Body of pancreas (tissue), 4 donors: ENCODE measurements around the gene MED16. TPM values are rescaled to one million over a fixed set of nuclear protein-coding genes. Genes with fewer than 3 reads are reported as not detected.
"Not testable (repeated sequence)": the region's sequence is repeated elsewhere in the genome, so short reads cannot be mapped to it uniquely, and the experiment has no call there.

Experiments
- ATAC-seq: fragments of 150-250 bp; one replicate; pipeline ENCODE4 v1.9.1; 2016
- DNase-seq, 4 donors: peaks; one replicate each; pipeline ENCODE4 v3.0.0-alpha.2; 2019
- H3K27ac ChIP-seq, 4 donors: fragments of 200-600 bp; sonication (generic); 1 replicate in 3 of 4; 2 replicates in 1 of 4; pipeline versions ENCODE4 v1.5.1 to v1.6.1; 2016 to 2019; ENCODE audit warnings: mild to moderate bottlenecking in 1 of 4, mixed read lengths in 1 of 4, moderate library complexity in 1 of 4
- H3K27me3 ChIP-seq, 2 donors: fragments of 200-600 bp; sonication (generic); one replicate each; pipeline ENCODE4 v1.6.0; 2016; ENCODE audit warnings: mild to moderate bottlenecking in 1 of 2
- H3K36me3 ChIP-seq, 2 donors: fragments of 200-600 bp; sonication (generic); replicated peaks in 1 of 2; 2 replicates each; pipeline ENCODE4 v1.5.1; 2016; ENCODE audit warnings: low read depth in 2 of 2; ENCODE audit not compliant: insufficient read depth in 1 of 2
- H3K4me1 ChIP-seq: fragments of 200-600 bp; sonication (generic); one replicate; pipeline ENCODE4 v1.6.0; 2016
- H3K4me3 ChIP-seq, 2 donors: fragments of 200-600 bp; sonication (generic); 1 replicate in 1 of 2; 2 replicates in 1 of 2; pipeline ENCODE4 v1.5.1; 2016 to 2019
- H3K9me3 ChIP-seq, 3 donors: fragments of 200-600 bp; sonication (generic); 1 replicate in 2 of 3; 2 replicates in 1 of 3; pipeline ENCODE4 v1.5.1; 2016
- CTCF ChIP-seq, 7 experiments: fragments of 450-650 bp in 4 of 7; fragments of 200-600 bp in 3 of 7; sonication (generic) in 3 of 7; IDR thresholded peaks; one replicate each; pipeline ENCODE4 v1.5.1; 2016 to 2019; ENCODE audit warnings: antibody characterized with exemption in 7 of 7
- POLR2A ChIP-seq, 3 donors: fragments of 450-650 bp; IDR thresholded peaks; one replicate each; pipeline ENCODE4 v1.6.1; 2016; ENCODE audit warnings: antibody characterized with exemption in 3 of 3, mild to moderate bottlenecking in 2 of 3
- WGBS, 2 donors: methylation state at CpG; one replicate each; pipeline ENCODE4 v1.1.5; 2017; 5-methylcytosine and 5-hydroxymethylcytosine counted together
- intact Hi-C: fragments of 100-400 bp; cut with DNase I; formaldehyde crosslinking; loops from one replicate; pipeline ENCODE4 v1.15.1; 2023
- total RNA-seq, 2 donors: library from RNA; depleted of rRNA; stranded (reverse); fragments of >200 nt; gene quantifications; one replicate each; pipeline ENCODE4 v1.1.0, GENCODE V29; 2016

MED16 gene
- total RNA-seq, 2 donors from 2014 or later = 35.0 to 49.8 TPM

GRCh38 chr19:855142-855541 is 37.8 kb downstream of the MED16 start:
- intact Hi-C loops = no loop called here
- no peaks in the 10 kb centered on the region for H3K27me3 ChIP-seq
- WGBS, 2 donors = 66 to 76% methylated on average over 12 of the region's 12 CpGs

GRCh38 chr19:854549-854948 is 38.4 kb downstream of the MED16 start:
- intact Hi-C loops = no loop called here
- no peaks in the 10 kb centered on the region for H3K36me3 ChIP-seq
- no peak for TF ChIP-seq POLR2A (IDR thresholded peaks at IDR 0.05)
- no peak for TF ChIP-seq CTCF (IDR thresholded peaks at IDR 0.05)
- no peaks in the 10 kb centered on the region for H3K9me3 ChIP-seq
- ATAC-seq (no peak), DNase-seq (no peak)
- H3K27ac ChIP-seq = no peak overlapping the region
- no peaks in the 10 kb centered on the region for H3K27me3 ChIP-seq
- H3K4me3 ChIP-seq = no peak overlapping the region
- WGBS, 2 donors = 63 to 66% methylated on average over 6 of the region's 6 CpGs
- H3K4me1 ChIP-seq = peaks cover 12% of the 10 kb centered on the region

More at GRCh38 chr19:855142-855541, 37.8 kb downstream of the MED16 start:
- TF ChIP-seq POLR2A (IDR thresholded peaks at IDR 0.05) = no peak
- peaks cover 12% of the 10 kb centered on the region for H3K4me1 ChIP-seq
- no peak overlapping the region for H3K27ac ChIP-seq
- no peak overlapping the region for H3K4me3 ChIP-seq
- ATAC-seq (no peak), DNase-seq (no peak)
- no peaks in the 10 kb centered on the region for H3K36me3 ChIP-seq
- H3K9me3 ChIP-seq = no peaks in the 10 kb centered on the region

- intact Hi-C loops, H3K27ac ChIP-seq, H3K36me3 ChIP-seq, H3K27me3 ChIP-seq, H3K9me3 ChIP-seq, H3K4me3 ChIP-seq, DNase-seq, ATAC-seq: not testable (repeated sequence)
- 80 to 81% methylated on average over 7 to 10 of the region's 17 CpGs for WGBS, 2 donors
- peaks cover 12% of the 10 kb centered on the region for H3K4me1 ChIP-seq
Observed at GRCh38 chr19:853614-854220, 39.3 kb downstream of the MED16 start.

- Histone ChIP-seq H3K27ac (no peak overlapping the region), H3K27me3 (peaks cover 0 to 5% of the 10 kb centered on the region in 2 donors), H3K4me3 (no peak overlapping the region), H3K4me1 (peaks cover 12% of the 10 kb centered on the region), H3K36me3 (no peaks in the 10 kb centered on the region), H3K9me3 (no peaks in the 10 kb centered on the region)
- DNase-seq (no peak), ATAC-seq (no peak)
- intact Hi-C loops = no loop called here
- TF ChIP-seq CTCF (IDR thresholded peaks at IDR 0.05) (no peak), POLR2A (IDR thresholded peaks at IDR 0.05) (no peak)
- 24 to 60% methylated on average over 10 to 53 of the region's 67 CpGs for WGBS, 2 donors
Observed at GRCh38 chr19:853014-853585, 39.9 kb downstream of the MED16 start.

- TF ChIP-seq POLR2A (IDR thresholded peaks at IDR 0.05) (no peak), CTCF (IDR thresholded peaks at IDR 0.05) (no peak)
- DNase-seq (no peak), ATAC-seq (no peak)
- Histone ChIP-seq H3K27ac (peak within 1 kb of the TSS in 2 of 4 donors; percentile 75 to 88), H3K4me1 (peaks cover 12% of the 10 kb centered on the region), H3K4me3 (no peak within 1 kb of the TSS), H3K27me3 (peaks cover 0 to 6% of the 10 kb centered on the region in 2 donors), H3K9me3 (no peaks in the 10 kb centered on the region), H3K36me3 (no peaks in the 10 kb centered on the region)
- 55 to 81% methylated on average over 8 to 49 of the region's 55 CpGs for WGBS, 2 donors
- intact Hi-C loops = no loop called here
Observed at GRCh38 chr19:852136-853013, 40.6 kb downstream of the MED16 start, which contains the start of gene ELANE. Gene ELANE (plus strand): TSS chr19:852303. CDS start chr19:852329, 26 bp downstream.
